Measurements from ENCODE around the gene TBC1D10A. TPM values are rescaled to one million over a fixed set of nuclear protein-coding genes. Genes with fewer than 3 reads are reported as not detected.
A peak's percentile ranks its signal among the peaks of the same experiment; 100 is the strongest.

The TBC1D10A gene, protein sequence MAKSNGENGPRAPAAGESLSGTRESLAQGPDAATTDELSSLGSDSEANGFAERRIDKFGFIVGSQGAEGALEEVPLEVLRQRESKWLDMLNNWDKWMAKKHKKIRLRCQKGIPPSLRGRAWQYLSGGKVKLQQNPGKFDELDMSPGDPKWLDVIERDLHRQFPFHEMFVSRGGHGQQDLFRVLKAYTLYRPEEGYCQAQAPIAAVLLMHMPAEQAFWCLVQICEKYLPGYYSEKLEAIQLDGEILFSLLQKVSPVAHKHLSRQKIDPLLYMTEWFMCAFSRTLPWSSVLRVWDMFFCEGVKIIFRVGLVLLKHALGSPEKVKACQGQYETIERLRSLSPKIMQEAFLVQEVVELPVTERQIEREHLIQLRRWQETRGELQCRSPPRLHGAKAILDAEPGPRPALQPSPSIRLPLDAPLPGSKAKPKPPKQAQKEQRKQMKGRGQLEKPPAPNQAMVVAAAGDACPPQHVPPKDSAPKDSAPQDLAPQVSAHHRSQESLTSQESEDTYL
- 11.7 TPM for polyA plus RNA-seq (2012; ENCODE audit: missing spikeins)

- DNase-seq (ENCODE audit: insufficient read length) (peak; percentile 100), FAIRE-seq (peak; percentile 95)
- TF ChIP-seq POLR2A (IDR thresholded peaks at IDR 0.05; ENCODE audit: low read depth, low read length), result peak; percentile 73; the same call in 1 of the 2 replicates
- peak; percentile 80 for TF ChIP-seq POLR2AphosphoS5 (IDR thresholded peaks at IDR 0.05; ENCODE audit: low read depth, low read length)
- TF ChIP-seq TAF1 (IDR thresholded peaks at IDR 0.05; ENCODE audit: borderline replicate concordance, low read depth, low read length), result peak; percentile 49; the same call in 1 of the 2 replicates
These were observed at the start of gene TBC1D10A for GRCh38 chr22:30326706-30327362. TBC1D10A (minus strand) TSS chr22:30326941; CDS start chr22:30326881, 60 bp downstream.

GRCh38 chr22:30375312-30375849, 48.6 kb upstream of the TBC1D10A start:
- FAIRE-seq (no peak), DNase-seq (ENCODE audit: insufficient read length) (no peak)
- TF ChIP-seq POLR2AphosphoS5 (IDR thresholded peaks at IDR 0.05; ENCODE audit: low read depth, low read length), result no peak
- no peak for TF ChIP-seq POLR2A (IDR thresholded peaks at IDR 0.05; ENCODE audit: low read depth, low read length)
- TF ChIP-seq TAF1 (IDR thresholded peaks at IDR 0.05; ENCODE audit: borderline replicate concordance, low read depth, low read length), result no peak

DNA sequence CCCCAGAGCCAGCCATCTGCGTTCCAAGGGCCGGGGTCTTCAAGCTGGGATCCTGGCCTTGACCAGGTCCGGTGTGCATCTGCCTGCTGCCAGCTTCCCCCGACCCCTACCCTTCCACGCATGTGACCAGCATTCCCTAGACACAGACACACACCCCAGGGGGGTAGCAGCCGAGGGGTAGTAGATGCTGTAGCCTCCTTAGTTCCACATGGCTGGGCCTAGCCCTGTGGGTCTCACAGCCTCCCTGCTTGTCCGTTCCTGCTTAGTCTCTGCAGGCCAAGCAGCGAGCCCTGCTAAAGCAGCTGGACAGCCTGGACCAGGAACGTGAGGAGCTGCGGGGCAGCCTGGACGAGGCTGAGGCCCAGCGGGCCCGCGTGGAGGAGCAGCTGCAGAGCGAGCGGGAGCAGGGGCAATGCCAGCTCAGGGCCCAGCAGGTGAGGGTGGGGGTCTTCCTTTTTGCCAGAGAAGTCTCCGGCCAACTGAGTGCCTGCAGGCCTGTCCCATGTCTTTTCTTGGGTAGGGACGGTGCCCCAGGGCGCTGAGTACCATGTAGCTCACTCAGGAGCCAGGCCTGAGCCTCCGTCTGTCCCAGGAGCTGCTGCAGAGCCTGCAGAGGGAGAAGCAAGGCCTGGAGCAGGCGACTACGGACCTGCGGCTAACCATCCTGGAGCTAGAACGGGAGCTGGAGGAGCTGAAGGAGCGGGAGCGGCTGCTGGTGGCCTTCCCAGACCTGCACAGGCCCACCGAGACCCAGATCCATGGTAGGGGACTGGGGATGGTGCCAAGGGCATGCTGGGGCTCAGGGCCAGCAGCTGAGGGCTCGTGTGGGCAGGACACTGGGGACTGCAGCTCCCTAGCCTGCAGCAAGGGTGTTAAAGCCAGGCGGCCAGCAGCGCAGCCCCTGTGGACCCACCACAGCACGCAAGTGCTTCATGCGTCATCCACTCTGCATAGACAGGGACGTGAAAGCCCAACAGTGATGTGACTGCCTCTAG, 46.9 kb upstream of the TBC1D10A start:
- FAIRE-seq (no peak), DNase-seq (ENCODE audit: insufficient read length) (no peak)
- TF ChIP-seq TAF1 (IDR thresholded peaks at IDR 0.05; ENCODE audit: borderline replicate concordance, low read depth, low read length) (no peak), POLR2AphosphoS5 (IDR thresholded peaks at IDR 0.05; ENCODE audit: low read depth, low read length) (no peak), POLR2A (IDR thresholded peaks at IDR 0.05; ENCODE audit: low read depth, low read length) (no peak)

DNA sequence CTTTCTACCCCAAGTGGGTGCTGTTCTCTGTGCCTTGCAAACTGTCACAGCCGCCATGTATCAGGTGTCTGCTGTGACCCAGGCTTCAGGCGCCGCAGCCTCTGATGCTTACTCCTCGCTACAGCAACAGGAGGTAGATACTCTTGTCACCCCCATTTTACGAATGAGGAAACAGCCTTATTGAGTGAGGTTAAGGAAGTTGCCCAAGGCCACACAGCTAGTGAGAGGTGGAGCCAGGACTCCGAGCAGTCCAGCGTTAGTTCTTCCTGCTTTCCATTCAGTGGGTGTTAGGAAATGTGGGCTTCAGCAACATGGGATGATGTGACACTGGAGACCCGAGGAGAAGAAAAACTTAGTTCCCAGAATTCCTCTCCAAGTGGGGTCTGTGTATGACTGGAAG, 46.2 kb upstream of the TBC1D10A start:
- TF ChIP-seq POLR2A (IDR thresholded peaks at IDR 0.05; ENCODE audit: low read depth, low read length) (no peak), POLR2AphosphoS5 (IDR thresholded peaks at IDR 0.05; ENCODE audit: low read depth, low read length) (no peak), TAF1 (IDR thresholded peaks at IDR 0.05; ENCODE audit: borderline replicate concordance, low read depth, low read length) (no peak)
- FAIRE-seq (no peak), DNase-seq (ENCODE audit: insufficient read length) (no peak)

DNA sequence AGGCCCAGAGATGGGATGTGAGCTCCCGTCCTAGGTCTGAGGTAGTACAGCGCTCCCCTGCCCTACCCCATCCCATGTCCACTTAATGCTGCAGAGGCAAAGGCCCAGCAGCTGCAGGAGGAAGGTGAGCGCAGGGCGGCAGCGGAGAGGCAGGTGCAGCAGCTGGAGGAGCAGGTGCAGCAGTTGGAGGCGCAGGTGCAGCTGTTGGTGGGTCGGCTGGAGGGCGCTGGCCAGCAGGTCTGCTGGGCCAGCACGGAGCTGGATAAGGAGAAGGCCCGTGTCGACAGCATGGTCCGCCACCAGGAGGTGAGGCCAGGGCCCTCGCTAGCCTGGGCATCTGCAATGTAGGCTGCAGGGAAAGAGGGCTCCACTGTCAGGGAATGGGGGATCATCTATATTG, 45.2 kb upstream of the TBC1D10A start:
- DNase-seq (ENCODE audit: insufficient read length) (no peak), FAIRE-seq (no peak)
- TF ChIP-seq TAF1 (IDR thresholded peaks at IDR 0.05; ENCODE audit: borderline replicate concordance, low read depth, low read length) (no peak), POLR2A (IDR thresholded peaks at IDR 0.05; ENCODE audit: low read depth, low read length) (no peak), POLR2AphosphoS5 (IDR thresholded peaks at IDR 0.05; ENCODE audit: low read depth, low read length) (no peak)

GRCh38 chr22:30371321-30371720, 44.6 kb upstream of the TBC1D10A start:
- no peak for DNase-seq (ENCODE audit: insufficient read length)
- TF ChIP-seq POLR2AphosphoS5 (IDR thresholded peaks at IDR 0.05; ENCODE audit: low read depth, low read length), result no peak
- TF ChIP-seq TAF1 (IDR thresholded peaks at IDR 0.05; ENCODE audit: borderline replicate concordance, low read depth, low read length), result no peak
- TF ChIP-seq POLR2A (IDR thresholded peaks at IDR 0.05; ENCODE audit: low read depth, low read length), result no peak
- FAIRE-seq, result no peak

- FAIRE-seq (no peak), DNase-seq (ENCODE audit: insufficient read length) (no peak)
- TF ChIP-seq TAF1 (IDR thresholded peaks at IDR 0.05; ENCODE audit: borderline replicate concordance, low read depth, low read length), result no peak
- TF ChIP-seq POLR2AphosphoS5 (IDR thresholded peaks at IDR 0.05; ENCODE audit: low read depth, low read length), result no peak
- TF ChIP-seq POLR2A (IDR thresholded peaks at IDR 0.05; ENCODE audit: low read depth, low read length), result no peak
These were observed 44.0 kb upstream of the TBC1D10A start for GRCh38 chr22:30370641-30371230.

GRCh38 chr22:30368420-30368819, 41.7 kb upstream of the TBC1D10A start:
- FAIRE-seq (no peak), DNase-seq (ENCODE audit: insufficient read length) (no peak)
- TF ChIP-seq TAF1 (IDR thresholded peaks at IDR 0.05; ENCODE audit: borderline replicate concordance, low read depth, low read length) (no peak), POLR2A (IDR thresholded peaks at IDR 0.05; ENCODE audit: low read depth, low read length) (no peak), POLR2AphosphoS5 (IDR thresholded peaks at IDR 0.05; ENCODE audit: low read depth, low read length) (no peak)

DNA sequence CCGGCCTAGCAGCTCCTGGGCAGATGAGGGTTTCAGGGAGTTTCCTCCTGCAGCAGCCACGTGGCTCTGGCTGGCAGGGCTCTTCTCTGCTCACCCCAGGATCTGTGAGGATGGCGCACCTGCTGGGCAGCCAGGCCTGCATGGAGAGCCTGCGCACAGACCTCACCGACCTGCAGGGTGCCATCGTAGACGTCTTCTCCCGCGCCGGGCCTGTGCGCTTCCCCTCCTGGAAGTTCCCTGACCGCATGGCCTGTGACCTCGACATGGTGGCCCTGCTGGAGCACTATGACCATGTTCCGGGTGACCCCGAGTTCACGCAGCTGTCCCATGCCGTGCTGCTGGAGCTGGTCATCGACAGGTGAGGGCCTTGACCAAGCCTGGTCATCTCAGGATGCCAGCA, 39.1 kb upstream of the TBC1D10A start:
- FAIRE-seq (no peak), DNase-seq (ENCODE audit: insufficient read length) (no peak)
- TF ChIP-seq POLR2AphosphoS5 (IDR thresholded peaks at IDR 0.05; ENCODE audit: low read depth, low read length) (no peak), TAF1 (IDR thresholded peaks at IDR 0.05; ENCODE audit: borderline replicate concordance, low read depth, low read length) (no peak), POLR2A (IDR thresholded peaks at IDR 0.05; ENCODE audit: low read depth, low read length) (no peak)

- FAIRE-seq (no peak), DNase-seq (ENCODE audit: insufficient read length) (no peak)
- TF ChIP-seq TAF1 (IDR thresholded peaks at IDR 0.05; ENCODE audit: borderline replicate concordance, low read depth, low read length) (no peak), POLR2A (IDR thresholded peaks at IDR 0.05; ENCODE audit: low read depth, low read length) (no peak), POLR2AphosphoS5 (IDR thresholded peaks at IDR 0.05; ENCODE audit: low read depth, low read length) (no peak)
These were observed 36.0 kb upstream of the TBC1D10A start for GRCh38 chr22:30362651-30363281.

All from GM12892 (cell line).